GM21390 (cell line): ENCODE data around the gene NUP54.

Experiments
- ATAC-seq: cut with Tn5 transposase; IDR thresholded peaks from one replicate; pipeline ENCODE4 v1.9.1; 2021; ENCODE audit not compliant: unreplicated experiment

Gene NUP54

DNA sequence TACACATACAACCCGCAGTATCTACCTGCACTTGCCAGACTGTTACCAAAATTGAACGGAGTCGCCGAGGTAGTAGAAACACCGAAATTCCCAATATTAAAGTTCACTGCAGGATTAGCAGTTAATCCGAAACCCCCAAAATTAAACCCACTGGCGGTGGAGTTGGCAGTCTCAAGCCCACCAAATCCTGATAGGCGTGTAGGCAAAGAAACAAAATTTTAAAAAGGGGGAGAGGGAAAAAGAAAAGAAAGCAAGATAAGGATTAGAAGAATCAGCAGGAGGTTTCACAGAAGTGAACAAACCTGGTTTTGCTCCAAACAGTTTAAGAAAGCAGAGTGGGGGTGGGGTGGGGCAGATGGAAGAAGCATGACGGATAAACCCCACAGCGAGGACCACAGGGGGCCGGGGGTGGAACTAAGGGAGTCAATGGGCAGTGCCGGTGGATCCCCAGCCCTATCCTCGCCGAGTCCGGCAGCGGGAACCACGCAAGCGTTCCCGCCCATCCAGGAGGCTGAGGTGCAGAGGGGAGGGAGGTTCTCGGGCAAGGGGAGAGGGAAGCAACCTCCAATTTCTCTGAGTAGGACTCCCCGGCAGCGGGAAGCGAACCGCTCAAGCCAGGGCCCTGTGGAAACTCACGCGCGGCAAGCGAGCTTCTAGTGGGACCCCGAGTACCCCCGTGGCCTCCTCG, 599 bp downstream of the NUP54 start:
- ATAC-seq = peak; percentile 33

DNA sequence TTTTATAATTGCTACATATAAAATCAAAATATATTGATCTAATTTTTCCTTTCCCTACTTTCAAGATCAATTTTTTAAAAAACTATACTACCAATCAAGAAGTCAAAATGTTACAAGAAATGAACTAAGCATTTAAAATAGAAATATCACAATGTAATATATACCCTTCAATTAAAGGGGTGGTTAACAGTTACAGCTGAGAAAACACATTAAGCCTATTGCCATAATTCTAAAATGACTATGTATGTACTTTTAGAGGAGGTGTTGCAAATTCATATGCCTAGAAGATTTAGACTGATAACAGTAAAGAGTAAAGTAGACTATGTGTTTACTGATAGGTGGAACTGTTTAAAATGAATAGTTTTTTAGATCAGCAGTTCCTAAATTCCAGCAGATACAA, 3.7 kb downstream of the NUP54 start:
- ATAC-seq = no peak

DNA sequence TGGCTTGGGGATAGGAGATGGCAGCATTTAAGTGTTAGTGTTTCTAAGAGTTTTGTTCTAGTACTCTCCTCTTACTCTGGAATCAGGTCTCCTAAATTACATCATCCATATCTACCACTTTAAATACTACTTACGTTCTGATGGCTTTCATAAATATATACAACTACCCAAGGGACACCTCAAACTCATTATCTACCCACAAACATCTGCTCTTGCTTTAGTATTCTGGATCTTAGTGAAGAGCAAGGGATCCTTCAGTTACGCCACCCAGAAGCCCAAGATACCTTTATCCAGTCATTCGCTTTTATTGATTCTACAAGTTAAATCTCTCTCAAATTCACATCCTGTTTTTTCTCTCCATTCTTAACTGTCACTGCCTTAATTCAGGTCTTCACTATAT, 7.0 kb downstream of the NUP54 start:
- ATAC-seq = no peak

DNA sequence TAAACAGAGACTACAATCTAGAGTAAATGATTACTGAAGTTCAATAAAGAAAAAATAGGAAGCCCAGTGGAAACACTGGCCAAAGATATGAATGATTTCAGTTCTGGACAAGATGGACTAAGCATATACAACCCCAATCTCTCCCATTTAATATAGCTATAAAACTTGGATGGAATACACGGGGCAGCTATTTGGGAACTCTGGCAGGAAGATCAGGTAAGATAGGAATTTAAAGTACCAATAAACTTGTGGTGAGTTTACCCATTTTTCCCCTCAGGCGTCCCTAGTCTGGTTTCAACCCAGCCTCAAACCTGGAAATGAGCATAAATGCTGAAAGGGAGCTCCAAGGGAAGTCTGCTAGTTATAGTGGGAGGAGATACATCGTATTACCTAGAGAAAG, 20.4 kb downstream of the NUP54 start:
- ATAC-seq = no peak

DNA sequence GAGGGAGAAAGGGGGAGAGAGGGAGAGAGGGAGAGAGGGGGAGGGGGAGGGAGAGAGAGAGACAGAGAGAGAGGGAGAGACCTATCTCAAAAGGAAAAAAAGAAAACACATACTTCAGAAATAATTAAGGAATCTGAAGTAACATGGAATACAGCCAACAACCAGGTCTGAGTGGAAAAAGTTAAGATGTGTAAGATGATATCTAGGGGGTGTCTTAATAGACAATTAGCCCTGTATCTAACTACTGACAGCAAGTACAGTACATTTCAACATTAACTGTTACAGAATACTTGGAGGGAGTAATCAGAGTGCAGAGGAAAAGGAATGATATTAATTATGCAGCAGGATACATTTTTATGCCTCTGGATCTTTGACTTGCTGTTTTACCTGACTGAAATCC, 22.4 kb downstream of the NUP54 start:
- ATAC-seq = no peak

DNA sequence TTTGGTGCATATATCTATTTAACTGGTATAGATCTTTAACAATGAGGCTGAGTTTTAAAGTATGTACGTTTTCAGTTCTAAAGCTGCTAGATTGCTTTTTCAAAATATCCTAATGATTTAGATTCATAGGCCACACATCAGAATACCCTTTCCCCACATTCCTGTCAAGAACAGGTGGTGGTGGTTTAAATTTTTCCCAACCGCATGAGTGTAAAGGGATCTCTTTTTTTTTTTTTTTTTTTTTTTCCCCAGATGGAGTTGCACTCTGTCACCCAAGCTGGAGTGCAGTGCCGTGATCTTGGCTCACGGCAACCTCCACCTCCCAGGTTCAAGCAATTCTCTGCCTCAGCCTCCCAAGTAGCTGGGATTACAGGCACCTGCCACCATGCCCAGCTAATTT, 28.0 kb downstream of the NUP54 start:
- ATAC-seq = no peak

DNA sequence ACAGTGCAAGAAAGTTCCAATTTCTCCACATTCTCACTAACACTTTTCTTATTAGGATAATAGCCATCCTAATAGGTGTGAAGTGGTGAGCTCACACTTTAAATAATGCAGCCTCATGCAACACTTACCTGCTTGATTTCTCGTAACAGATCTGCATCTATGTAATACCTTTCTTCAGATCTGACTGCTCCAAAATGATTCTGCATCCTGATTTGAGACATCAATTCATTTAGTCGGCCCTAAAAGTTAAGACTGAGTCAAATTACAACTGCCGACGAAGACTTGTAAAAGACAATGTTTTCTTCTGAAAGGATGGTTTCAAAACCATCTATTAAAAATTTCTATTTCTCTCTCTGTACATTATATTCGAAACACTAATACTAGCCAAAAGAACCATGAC, 30.7 kb downstream of the NUP54 start:
- ATAC-seq = no peak

DNA sequence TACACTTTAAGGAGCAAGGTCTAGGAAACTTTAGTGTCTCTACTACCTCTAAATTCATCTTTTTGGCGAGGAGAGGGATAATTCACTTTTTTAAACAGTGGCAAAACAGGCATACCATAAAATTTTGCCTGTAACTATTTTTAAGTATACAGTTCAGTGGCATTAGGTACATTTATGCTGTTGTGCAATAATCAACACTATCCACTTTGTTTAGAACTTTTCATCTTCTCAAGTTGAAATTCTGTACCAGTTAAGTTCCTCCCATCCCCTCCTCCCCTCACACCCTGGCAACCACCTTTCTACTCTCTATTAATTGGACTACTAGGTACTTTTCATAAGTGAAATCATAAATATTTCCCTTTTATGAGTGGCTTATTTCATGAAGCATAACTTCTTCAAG, 31.4 kb downstream of the NUP54 start:
- ATAC-seq = no peak

DNA sequence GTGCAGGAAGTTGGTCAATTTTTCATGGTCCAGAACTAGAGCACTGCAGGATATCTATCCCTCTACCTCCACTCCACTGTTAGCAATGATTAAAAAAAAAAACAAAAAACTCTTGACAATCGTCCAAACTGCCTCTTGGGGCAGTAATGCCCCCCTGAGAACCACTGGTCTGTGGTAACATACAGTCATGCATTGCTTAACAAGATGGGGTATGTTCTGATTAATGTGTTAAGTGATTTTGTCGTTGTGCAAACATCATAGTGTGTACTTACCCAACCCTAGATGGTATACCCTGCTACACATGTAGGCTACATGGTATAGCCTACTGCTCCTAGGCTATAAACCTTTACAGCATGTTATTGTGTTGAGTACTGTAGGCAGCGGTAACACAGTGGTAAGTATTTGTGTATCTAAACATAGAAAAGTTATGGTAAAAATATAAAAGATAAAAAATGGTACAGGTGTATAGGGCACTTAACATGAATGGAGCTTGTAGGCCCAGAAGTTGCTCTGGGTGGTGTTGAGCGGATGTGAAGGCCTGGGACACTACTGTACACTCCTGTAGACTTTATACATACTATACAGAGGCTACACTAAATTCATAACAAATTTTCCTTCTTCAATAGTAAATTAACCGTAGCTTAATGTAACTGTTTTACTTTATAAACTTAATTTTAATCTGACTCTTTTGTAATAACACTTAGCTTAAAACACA, 39.6 kb downstream of the NUP54 start:
- no peak for ATAC-seq

DNA sequence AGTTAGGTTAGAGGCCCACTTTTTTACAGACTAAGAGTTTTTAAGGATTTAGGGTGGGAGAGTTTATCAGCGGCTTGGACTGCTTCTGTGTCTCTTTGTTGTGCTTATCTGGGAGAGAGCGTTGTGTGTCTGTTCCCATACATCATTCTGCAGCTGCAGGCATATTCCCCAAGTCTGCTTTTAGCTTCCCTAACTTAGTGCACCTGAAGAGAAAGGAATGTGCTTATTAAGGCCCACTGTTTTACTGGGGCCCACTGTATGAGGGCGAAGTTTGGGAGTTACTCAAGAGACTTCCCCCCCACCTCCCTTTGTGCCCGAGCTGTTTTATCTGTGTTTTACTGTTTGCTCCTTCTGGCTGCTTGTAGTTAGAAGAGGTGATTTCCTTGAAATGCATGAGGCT, 41.8 kb downstream of the NUP54 start:
- ATAC-seq = no peak

DNA sequence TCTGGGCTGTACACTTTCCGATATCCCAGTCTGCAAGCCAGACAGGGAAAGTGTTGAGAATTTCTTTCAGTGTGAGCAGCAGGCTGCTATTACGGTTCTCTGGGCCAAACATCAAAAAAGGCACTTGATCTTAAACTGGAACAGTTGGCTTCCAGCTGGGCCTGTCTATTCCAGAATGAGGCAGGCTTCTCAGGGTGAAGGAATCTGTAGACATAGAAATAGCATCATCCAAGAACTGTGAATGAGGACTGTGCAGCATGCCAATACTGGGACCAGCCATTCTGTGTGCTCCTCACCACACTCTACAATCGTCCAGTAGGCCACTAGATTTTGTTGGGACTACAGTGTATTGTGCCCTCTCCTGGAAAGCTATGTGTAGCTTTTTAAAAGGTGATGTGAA, 42.5 kb downstream of the NUP54 start:
- no peak for ATAC-seq

DNA sequence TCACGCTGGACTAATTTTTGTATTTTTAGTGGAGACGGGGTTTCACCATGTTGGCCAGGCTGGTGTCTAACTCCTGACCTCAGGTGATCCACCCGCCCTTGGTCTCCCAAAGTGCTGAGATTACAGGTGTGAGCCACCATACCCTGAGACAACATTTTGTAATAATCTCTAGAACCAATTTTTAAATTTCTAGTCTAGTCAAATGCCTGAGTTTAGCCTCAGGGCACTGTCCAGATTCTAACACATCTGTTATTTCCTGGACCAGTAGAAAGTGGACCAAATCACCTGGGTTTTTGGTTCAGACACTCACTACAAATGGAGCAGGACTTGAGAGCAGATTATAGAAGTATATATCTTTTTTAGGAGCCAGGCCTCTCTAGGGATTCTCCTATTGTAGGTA, 52.1 kb downstream of the NUP54 start:
- no peak for ATAC-seq

DNA sequence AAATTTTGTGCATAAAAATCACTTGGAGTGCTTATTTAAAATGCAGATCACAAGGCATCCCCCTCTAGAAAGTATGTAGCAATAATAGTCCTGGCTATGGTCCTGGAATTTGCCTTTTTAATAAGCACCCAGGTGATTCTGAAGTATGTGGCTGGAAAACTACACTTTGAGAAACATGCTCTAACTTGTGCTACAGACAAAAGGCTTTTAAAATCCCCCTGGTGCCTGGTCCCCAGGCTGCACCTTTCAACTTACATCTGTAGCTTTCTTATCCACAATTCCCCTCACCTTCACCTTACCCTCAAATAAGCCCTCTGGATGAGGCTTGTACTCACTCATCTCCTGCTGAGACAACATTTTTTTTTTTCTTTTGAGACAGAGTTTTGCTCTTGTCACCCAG, 52.6 kb downstream of the NUP54 start:
- no peak for ATAC-seq

DNA sequence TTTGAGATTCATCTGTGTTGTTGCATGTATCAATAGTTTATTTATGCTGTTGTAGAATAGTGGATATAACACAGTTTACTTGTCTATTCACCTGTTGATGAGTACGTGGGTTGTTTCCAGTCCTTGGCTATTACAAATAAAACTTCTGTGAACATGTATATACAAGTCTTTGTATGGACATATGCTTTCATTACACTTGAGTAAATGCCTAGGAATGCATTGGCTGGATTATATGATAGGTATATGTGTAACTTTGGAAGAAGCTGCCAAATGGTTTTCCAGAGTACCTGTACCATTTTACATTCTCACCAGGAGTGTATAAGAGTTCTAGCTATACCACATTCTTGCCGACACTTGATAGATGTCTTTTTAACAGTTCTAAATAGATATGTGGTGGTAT, 57.1 kb downstream of the NUP54 start:
- ATAC-seq = no peak

DNA sequence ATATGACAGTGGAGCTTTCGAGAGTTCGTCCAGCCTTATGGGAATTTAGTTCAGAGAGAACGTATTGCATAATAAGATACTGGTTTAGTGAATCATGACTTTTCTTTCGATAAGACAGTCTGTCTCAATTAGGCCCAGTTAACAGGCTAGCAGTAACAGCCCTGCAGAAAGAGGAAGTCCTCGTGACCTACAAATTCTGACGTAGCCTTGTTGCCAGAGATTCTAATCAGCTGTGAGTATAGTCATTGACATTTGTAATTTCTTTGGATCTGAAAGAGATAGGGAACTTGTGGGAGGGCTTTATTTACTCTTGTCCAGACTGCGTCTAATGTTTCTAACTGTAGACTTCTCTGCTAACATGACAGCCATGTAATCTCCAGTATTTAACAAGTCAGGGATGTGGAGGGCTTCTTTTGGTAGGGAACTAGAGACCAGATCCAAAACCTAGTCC, 57.9 kb downstream of the NUP54 start:
- no peak for ATAC-seq

DNA sequence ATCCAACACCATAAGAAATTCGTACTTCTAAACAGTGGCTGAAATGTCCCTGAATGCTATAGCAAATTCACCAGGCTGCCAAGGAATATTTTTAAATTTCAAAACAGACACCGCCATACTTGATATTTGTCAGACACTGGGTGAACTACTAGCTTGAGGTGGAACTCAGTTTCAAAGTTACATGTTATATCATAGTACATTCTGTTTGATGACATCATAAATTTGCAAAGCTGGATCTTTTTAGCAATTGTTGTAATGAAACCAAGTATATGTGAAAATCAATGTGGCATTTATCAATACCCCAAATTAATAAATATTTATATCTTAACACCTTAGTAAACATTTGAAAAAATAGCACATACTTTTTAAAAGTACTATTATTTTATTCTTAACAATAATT, 59.5 kb downstream of the NUP54 start:
- ATAC-seq = no peak

DNA sequence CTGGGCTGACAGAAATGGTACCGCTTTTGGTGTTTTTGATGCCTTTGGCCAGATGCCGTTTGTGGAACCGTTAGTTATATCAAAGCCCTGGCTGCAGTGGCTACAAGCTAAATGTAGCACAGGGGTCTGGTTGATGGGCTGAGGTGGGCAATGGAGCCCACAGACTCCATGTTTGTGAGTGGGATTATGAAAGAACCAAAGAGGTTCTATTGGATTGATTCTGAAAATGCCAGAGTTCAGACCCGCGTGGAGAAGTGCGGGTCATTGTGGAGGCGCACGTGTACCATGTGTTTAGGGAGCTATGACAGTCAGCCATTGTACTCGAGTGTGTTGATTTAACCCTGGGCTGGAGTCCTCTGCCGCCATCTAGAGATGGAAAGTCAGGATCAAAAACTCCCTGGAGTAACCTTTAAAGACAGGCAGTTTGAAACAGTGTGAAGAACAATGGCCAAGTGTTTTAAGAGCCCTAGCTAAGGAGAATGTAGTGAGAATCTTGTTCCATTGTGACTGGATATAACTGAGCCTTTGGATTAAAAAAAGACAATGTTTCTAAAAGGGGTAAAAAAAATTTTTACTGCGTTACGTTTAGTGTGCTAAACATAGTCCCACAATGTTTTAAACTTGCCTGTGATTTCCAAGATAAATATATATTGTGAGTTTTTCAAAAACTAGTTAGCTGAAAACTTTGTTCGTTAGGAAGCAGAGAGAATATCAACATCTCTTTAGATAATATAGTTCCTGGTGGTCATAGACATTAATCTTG, 61.0 kb downstream of the NUP54 start:
- ATAC-seq = no peak

DNA sequence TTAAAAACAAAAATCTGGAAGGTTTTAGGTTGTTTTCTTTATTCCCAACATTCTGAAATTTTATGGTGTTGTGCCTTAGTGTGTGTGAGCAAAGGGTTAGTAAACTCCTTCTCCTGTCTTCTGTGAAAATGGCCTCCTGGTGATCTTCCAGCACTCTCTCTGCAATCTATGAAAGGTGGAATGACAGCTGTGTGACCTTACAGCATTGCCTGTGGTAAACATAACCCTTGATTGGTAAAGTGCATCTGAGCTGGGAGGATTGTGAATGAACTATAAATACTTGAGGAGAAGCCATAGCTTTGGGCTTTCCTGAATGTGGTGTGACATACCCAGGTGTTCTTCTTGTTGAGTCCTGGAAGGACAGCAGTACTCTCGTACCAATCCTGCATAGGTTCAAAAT, 63.7 kb downstream of the NUP54 start:
- no peak for ATAC-seq

DNA sequence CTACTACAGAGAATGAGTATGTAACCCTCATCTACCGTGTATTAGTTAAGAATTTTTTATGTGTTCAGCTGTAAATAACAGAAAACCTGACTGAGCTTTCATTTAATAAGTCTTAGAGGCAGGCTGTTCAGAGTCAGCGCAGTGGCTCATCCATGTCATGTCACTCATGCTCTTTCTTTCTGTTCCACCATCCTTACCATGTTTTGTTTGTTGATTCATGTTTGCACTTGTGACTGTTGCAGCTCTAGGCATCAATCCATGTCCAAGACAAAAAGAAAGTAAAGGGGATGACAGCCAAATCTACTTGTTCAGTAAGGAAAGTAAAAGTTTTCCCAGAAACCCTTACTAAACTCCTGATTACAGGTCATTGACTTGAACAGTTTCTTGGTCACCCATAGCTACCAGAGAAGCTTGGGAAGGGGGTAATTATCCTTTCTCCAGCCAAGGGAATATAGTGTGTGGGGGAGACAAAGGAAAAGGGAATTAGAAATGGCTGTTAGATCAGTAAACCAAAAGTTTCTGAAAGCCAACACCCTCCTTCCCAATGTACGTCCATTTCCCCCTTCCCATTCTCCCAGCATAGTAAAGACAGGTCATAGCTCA, 64.7 kb downstream of the NUP54 start:
- ATAC-seq = no peak

DNA sequence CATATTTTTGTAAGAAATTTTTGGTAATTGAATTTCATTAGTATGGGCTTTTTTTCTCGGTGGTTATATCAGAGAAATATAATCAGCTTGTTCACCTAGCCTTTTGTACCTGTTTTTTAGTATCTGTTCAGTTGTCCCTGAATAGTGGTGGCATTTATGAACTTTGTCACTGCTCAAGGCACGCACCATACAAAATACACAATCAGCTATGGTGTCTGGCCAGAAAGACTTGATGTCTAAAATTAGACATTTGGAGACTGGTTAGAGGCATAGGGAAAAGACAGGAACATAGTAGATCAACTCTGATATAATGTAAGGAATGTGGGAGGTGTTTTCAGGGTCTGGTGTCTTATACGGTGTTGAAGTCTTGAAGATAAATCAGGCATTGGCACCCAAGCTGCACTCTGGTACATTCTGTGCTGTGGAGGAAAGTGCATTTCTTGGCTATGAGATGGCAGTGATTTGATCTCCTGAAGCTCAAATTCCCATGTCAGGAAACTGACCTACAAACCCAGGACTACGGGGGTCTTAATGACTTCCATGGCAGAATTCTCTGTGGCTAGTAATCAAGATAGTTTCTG, 70.1 kb downstream of the NUP54 start:
- ATAC-seq = no peak

DNA sequence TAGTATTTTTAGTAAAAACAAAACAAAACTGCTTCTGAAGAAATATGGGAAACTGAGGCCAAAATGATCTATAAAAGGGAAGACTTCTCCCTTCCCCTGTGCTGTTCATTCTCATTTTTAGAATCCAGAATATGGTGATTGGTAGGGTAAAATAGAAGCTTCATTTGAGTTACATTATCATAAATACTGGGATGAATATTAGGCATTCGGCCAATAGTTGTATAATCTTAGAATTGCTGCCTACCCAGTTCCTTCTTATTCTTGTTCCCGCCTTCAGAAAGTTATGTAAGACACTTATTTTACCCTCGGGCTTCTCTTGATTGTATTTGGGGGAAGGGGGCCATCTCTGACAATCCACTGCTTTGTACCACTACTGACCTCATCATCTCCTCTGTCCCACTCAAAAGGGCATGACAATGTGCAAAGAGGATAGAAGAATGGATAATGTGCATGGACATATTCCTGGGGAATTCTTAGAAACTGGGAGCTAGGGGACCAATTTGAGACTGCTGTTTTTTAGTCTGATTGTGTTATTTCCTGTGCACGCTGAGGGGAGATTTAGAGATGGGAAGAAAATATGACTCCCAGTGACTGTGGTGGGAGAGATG, 73.1 kb downstream of the NUP54 start:
- ATAC-seq = no peak
